NCI-H774 (cell line): ENCODE data around the gene MED13L.

Experiments
- DNase-seq: peaks from one replicate; lab custom pipeline; 2025; lab: John Stamatoyannopoulos, UW

The MED13L gene

DNA sequence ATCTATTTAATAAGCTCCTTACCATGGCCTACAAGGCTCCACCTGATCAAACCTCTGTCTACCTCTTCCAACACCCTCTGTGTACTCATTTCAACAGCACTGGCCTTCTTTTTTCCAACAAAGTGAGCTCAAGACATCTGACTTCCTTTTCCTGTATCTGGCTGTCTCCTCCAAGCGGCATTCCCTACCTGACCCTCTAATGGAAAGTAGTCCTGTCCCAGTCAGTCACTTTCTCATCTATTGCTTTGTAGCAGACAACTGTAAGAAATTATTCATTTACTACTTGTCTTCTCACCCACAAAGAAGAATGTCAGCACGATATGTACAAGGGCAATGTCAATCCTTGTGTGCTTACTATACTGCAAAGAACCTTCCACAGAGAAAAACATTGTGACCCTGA is 149.6 kb downstream of the MED13L start:
- no peak for DNase-seq

DNA sequence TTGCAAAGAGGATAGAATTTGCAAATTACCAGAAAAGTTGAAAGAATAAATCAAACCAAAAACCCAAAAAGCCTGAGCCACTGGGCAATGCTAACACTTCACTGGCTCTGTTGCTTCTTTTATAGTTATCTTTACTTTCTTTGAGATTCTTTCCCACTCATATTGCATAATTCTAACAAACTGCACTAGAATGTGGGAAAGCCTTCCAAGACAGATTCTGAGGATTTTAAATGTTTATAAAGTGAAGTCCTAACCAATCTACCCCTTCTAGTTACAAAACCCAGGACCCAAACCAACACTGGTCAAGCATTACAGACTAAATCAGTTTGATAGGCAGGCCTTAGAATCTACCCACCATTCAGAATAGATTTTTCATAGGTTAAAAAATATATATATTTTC is 150.9 kb downstream of the MED13L start:
- no peak for DNase-seq

DNA sequence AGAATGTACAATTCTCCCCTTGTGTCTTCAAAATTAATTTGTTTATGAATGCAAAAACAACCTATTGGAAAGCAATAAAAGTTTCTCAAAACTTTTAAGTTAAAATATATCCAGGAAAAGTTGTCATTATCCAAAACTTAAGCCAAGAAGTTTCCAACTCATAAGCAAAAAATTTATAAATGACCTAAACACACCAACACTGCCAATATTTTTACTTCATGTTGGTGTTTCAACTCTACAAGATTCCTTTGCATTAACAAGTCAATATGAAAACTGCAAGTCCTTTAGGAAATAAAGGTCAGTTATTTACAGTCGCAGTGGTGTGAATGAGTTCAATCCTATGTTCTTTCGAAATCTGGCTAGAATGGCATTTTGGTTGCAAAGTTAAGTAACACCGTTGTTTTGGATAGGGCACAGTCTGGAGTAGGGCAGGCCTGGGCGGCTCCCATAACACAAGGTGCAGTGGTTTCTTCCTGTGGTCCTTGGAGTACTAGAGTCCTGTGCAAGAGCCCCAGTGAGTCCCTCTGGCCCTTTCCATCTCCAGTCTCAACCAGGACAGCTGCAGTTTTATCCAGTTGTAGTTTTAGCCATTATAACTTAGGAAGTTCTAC is 151.4 kb downstream of the MED13L start:
- no peak for DNase-seq

DNA sequence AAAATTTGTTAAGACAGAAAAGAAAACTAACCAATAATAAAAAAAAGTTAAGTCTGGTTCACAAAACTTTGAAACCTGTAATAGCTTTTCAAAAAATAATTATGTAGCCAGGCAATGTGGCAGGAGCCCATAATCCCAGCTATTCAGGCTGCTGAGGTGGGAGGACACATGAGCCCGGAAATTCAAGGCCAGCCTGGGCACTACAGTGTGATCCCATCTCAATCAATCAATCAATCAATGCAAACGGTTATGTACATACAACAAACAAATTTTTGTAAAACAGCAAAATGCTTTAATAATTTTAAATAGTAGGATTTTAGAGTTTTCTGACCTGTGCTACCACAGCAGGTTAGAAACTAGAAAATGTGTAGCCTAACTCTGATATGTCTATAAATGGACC is 152.4 kb downstream of the MED13L start:
- DNase-seq: no peak

DNA sequence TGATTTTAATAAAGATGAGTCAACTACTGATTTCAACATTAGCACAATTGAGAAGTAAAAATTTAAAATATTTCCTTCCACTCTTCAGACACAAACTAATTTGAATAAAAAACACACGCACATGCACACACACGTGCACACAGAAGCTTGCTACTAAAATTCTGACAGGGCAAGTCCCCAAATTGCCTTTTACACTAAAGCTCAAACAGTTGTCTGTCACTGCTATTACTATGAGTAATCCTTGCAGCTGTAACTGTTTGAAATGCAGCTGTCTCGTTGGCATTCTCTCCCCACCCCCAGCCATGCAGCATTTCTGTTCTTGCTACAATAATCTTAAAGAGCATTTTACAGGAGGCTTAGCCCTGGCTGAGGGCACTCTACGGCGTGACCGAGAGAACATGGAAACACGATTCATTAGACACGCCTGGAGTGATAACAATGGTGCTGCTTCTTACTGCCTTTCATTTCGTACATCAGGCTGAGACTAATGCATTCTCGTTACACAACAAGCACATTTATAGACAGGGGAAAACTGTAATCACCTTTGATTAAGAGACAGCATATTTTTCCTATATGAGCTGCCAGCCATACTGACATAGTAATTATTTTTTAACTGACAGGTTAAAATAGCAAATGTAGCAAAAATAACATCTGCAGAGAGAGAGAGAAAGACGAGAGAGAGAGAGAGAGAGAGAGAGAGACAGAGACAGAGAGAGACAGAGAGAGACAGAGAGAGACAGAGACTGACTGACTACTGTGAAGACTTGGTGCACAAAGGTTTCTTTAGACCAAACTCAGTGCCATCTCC is 153.8 kb downstream of the MED13L start:
- DNase-seq: peak; percentile 67

DNA sequence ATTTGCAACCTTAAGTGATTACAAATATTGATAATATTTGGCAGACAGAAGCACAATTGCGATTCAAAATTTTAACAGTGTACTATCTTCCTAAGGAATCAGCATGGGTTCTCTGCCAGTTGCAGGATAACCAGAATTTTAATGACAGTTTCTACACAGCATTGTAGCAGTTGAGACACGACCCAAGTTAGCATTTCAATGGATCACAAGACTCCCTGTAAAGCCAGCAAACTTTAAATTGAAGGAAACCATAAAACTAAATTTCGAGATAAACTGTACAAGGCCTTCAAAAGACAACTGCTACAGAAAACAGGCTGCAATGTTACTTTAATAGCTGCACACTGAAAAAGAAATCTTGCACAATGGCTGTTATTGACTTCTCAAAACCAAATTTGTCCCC is 154.9 kb downstream of the MED13L start:
- DNase-seq: no peak

DNA sequence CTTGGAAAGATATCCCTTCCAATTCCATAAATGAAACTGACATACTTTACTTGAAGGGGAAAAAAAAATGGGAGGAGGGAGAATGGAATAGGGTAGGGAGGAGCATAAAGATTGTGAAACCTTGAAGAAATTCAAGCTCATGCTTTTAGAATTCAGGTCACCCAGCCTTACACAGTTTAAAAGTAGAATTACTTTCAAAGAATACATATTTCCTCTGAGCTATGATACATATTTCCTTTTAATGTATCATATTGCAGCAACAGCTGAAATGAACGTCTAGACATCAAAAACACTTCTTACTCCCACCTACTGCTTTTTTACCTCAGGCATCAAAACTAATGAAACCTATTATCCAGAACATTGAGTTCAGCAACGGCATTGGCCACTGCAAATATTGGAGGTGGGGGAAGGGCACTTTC is 156.0 kb downstream of the MED13L start:
- DNase-seq: no peak

DNA sequence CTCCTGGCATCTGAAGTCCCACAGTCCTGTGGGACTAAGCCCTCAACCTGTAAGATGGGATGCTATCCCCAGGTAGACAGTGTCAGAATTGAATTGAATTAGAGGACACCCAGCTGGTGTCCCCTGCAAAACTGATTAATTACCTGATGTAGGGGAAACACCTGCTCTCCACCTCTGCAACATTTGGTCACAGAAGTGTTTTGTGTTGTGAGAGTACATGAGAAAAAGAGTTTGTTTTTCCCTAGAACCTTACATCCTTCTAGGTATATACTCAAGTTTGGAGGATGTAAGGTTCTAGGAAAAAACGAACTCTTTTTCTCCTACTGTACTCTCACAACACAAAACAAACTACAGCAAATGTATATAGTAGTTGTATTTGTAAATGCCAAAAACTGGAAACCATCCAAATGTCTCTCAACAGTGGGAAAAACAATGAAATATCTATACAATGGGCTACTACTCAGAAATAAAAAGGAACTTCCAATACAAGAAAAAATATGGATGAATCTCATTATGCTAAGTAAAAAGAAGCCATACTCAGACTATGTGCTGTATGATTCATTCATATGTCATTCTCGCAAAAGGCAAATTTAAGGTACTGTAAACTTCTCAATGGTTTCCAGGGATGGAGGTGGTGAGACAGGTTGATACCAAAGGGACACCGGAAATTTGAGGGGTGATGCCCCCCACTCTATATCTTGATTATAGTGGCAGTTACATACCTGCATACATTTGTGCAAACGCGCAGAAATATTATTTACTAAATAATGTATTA is 160.7 kb downstream of the MED13L start:
- DNase-seq: no peak

DNA sequence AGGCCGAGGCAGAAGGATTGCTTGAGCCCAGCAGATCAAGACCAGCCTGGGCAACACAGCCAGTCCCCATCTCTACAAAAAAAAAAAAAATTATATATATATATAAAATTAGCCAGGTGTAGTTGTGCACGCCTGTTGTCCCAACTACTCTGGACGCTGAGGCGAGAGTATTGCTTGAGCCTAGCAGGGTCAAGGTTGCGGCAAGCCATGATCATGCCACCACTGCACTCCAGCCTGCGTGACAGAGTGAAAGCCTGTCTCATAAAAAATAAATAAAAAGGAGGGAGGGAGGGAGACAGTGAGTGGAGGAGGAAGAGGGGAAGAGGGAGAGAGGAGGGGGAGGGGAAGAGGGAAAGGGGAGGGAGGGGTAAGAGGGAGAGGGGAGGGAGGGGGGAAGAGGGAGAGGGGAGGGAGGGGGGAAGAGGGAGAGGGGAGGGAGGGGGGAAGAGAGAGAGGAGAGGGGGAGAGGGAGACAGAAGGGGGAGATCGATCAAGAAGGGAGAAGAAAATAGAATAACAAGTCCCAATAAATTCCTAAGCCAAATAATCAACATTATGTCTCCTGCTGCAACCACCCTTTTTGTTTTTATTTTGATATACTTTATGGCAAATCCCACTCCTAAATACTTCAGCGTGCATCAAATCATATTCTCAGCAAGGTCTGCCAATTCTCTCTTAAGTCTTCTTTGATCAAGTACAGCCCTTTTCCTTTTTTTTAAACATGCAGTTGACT is 163.9 kb downstream of the MED13L start:
- no peak for DNase-seq

DNA sequence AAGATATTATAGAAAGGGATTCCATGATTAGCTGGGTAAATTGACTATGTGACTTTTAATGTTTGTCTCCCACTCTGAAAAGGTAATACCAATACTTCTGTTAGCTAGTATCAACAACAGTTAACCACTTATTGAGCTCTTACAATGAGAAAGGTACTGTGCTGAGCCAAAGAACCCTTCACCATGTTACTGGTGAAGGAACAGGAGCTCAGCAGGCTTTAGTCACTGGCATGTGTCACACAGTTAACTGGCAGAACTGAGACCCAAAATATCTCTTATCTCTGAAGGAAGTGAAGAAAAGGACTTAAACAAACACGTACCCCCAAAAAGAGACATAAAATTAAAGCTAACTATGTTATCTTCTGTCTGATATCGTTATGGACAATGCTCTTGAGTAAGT is 170.6 kb downstream of the MED13L start:
- no peak for DNase-seq

DNA sequence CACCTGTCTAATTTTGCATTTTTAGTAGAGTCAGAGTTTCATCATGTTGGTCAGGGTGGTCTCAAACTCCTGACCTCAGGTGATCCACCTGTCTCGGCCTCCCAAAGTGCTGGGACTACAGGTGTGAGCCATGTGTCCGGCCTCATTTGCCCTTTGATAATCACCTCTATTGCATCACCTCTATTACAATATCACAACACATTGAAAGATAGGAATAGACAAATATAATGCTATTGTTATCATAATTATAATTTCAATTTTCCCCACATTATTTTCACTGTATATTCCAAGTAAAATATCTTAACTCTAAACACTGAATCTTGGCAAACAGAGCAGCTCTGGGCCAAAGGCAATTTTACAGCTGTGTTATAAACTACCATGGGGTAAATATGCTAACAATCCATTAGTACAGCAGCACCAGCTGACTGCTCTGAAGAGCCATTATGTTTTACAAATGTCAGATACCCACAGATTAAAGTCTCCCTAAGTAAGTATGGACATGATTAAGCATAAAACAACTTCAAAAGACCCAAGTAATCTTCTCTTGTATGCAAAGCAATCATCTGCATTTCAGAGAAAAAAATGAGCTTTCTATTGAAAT is 173.2 kb downstream of the MED13L start:
- DNase-seq: peak; percentile 10

DNA sequence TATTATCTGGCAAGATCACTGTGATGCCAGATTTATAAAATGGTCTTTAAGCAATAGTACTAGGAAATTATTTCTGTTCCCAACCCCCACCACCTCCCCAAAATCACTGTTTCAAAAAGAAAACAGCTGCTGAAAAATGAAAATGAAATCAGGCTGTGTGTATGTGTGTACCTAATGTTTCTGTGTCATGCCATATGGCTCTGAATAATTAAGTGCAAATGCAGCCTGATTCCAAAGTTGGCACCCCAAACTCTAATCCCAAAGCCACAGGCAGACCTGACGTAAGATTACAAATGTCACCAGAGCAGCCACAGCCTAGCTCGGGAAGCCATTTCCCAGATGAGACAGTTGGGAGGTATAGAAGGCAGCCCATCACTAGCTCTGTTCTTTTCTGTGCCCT is 175.5 kb downstream of the MED13L start:
- DNase-seq: no peak

DNA sequence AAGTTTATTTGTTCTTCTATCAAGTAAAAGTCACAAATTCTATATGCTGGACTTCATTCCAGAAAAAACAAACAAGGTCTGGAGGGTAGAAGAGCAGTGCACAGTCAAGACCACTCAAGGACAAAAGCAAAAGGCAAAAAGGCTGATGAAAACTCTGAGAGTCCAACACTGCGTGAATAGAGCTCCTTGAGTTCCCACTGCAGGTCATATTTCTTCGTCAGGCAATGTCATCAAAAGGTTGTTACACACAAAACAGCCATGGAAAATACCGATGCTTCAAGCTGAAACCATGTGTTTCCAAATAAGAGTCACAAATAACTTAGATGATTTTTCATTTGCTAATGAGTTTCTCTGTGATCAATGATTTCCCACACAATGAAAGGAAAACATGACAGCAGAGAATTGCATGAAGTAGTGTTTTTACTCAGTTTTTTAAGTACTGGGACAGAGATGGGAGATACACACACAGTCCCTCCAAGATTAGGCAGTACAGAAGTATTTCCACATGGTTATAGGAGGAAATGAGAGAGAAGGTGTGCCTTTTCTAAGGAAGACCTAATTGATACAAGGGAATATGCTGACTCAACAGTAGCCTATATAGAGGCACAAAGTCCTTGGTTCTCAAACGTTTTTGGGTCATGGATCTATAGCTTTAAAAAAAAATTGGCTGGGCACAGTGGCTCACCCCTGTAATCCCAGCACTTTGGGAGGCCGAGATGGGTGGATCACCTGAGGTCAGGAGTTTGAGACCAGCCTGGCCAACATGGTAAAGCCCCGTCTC is 177.7 kb downstream of the MED13L start:
- no peak for DNase-seq

DNA sequence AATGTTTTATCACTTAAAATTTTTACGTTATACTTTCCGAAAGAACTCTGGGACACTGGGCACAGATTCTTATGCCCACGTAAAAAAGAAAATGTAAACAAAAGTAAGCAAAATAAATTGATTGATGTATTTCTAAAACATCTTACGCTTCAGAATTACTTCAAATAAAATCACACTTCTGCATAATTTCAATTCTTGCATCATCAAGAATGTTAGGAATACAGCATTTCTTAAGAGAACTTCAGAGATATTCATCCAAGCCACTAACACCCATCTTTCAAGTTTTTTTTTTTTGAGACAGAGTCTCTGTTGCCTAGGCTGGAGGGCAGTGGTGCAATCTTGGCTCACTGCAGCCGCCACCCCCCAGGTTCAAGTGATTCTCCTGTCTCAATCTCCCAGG is 180.6 kb downstream of the MED13L start:
- no peak for DNase-seq

DNA sequence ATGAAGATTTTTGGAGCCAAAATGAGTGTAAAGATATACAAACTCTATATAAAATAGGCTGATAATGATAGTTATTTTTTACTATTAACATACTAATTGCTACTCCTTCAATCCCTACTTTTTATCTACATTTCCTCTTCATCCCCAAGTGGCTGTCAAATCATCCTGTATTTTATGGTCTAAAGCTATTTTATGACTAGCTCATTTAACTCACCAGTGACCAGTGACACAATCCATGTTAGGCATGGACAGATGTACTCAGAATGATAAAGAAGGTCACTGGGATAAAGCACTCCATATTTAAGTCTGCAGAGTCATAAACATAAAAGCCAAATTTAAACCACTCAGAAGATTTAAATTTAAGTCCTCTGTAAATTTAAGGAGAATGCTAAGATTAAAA is 183.0 kb downstream of the MED13L start:
- DNase-seq: no peak

DNA sequence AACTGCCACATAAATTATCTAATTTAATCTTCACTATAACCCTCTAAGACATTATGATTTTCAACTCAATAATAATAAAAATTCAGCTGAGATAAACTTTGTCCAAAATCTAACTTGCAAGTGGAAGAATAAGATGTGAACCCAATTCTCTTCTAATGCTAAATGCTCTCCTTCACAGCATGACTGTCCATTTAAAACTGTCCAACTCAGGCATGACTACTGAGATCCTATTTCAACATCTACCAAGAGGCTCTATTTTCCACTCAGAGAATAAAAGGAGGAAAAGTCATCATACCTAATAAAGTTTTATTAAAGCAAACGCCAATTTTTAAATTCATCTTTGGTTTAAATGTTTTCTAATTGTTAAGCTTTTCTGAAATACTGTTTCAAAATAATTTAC is 183.6 kb downstream of the MED13L start:
- DNase-seq: no peak

DNA sequence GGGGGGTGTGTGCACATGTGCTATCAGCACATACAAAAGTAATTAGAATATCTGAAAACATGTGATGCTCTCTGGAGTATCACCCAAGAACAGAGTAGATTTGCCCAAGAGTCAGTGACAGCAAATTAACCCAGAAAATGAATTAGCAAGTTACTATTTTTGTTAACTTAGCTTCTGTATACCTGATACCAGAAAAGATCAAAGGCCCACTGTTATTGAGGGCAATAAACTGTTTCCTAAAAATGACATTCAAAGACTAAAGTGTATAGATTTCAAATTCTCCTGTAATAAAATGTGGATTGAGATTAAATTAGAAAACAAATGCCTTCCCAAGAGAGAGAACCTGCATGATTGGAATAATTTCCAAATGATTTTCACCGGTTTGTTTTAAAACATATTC is 184.7 kb downstream of the MED13L start:
- DNase-seq: no peak

DNA sequence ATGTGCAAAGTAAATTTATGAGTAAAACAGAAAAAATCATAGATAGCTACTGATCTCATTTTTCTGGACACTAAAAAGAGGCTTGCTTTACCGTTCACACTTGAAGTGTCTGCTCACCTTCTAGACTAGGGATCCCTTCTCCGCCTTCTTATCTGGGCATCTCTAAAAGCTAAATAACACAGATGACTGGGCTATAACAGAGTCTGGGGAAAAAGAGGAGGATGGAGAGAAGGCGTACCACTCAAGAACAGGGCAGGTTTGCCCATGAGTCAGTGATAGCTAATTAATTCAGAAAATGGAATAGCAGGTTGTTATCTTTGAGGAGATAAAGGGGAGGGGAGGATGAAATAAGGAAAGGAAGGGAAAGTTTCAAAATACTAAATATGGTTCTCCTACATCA is 185.3 kb downstream of the MED13L start:
- DNase-seq: no peak

DNA sequence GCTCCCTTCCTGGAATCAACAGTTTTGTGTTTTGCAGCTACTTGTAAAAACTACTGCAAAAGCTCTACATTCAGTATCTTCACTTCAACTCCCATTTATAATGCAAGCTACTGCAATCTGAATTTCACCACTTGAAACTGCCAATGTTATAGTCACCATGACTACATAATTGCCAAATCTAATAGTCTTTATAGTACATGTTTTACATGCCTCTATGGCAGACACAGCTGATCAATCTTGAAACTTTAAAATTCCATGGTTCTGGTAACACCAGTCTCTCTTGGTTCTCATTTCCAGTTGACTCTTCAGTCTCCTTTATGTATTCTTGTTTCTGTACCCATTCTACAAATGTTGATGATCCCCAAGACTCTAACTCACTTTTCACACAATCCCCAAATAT is 185.9 kb downstream of the MED13L start:
- DNase-seq: no peak

DNA sequence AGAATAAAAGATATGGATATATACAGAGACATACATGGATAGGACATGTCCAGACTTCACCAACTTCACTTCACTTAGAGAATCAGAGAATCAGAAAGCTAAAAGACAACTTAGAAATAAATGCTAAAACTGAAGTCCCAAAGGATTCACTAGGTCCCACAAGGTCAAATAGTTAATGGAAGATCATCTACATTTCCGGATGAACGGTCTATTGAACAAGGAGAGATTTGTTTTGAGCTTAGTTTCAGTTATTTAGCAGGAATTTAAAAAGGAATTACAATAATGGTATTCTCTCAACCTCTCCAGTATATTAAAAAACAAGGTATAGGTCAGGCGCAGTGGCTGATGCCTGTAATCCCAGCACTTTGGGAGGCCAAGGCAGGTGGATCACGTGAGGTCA is 187.0 kb downstream of the MED13L start:
- DNase-seq: no peak

DNA sequence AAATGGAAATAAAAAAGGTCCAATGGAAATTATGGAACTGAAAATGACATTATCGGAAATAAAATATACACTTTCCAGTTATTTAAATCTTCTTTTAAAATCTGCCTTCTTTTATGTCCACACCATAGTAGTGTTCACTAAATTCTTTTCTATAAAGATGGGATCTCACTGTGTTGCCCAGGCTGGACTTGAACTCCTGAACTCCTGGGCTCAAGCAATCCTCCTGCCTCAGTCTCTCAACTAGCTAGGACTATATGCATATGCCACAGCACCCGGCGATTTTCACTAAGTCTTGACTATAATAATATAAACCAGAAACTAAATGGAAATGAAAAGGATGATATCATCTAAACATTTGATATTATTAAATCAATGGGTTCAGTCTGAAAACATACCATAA is 188.4 kb downstream of the MED13L start:
- DNase-seq: no peak
